ENCODE results near the gene SLC6A1.

Gene SLC6A1

DNA sequence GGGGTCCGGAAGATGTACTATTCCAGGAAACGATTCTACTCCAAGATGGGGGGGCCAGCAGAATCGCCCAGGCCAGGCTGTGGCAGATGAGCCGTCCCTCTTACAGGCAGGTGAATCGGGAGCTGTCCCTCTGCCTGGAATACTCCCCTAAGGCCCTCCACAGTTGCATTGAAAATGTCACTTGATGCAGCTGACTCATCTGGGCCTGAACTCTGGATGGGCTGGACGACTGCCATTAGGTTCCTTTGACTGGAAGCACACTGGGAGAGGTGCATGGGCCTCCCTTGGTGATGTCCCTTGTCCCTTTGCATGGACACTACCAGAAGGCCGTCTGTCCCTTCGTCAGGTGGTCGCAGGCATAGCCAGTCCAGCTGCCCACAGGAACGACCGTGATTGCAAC, 92.1 kb downstream of the SLC6A1 start:
- TF ChIP-seq, protein P1, sequence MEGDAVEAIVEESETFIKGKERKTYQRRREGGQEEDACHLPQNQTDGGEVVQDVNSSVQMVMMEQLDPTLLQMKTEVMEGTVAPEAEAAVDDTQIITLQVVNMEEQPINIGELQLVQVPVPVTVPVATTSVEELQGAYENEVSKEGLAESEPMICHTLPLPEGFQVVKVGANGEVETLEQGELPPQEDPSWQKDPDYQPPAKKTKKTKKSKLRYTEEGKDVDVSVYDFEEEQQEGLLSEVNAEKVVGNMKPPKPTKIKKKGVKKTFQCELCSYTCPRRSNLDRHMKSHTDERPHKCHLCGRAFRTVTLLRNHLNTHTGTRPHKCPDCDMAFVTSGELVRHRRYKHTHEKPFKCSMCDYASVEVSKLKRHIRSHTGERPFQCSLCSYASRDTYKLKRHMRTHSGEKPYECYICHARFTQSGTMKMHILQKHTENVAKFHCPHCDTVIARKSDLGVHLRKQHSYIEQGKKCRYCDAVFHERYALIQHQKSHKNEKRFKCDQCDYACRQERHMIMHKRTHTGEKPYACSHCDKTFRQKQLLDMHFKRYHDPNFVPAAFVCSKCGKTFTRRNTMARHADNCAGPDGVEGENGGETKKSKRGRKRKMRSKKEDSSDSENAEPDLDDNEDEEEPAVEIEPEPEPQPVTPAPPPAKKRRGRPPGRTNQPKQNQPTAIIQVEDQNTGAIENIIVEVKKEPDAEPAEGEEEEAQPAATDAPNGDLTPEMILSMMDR (IDR thresholded peaks at IDR 0.05; ENCODE audit: low read length): no peak
- TF ChIP-seq EZH2 (optimal IDR thresholded peaks at IDR 0.05; ENCODE audit: low read depth, low read length) (no peak), EZH2phosphoT487 (IDR thresholded peaks at IDR 0.05; ENCODE audit: low read length) (no peak)

DNA sequence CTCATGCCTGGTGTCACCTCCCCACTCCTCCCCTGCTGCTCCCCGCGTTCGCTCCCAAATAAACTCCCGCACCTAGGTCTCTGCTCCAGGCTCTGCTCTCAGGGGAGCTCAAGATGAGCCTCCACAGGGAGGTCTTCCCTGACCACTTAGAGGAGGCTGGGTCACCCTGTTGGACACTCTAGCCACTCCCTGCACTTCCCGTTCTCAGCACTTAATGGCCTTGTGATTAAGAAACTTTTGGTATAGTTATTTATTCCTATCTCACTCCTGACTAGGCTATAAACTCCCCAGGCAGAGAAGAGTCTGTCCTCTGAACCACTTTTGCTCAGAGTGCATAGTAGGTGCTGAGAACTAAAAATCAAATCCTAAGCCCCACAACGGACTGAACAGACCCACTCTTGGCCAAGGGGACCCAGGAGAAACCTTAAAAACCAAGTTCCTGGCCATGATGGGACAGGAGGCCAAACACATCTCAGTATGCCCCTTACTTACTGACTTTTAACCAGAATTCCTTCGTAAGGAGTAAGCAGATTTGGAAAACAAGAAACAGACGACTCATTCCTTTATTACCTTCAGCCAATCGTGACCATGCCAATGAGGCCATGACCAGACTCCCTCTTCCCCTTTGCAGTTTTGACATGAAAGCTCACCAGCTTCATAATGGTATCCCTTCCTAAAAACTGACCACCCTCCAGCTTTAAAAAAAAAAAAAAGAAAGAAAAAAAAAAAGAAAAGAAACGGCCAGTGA, 92.7 kb downstream of the SLC6A1 start:
- no peak overlapping the region for H3K9ac ChIP-seq (ENCODE audit: low read length)
- H3K4me2 ChIP-seq (ENCODE audit: low read depth, low read length): no peak overlapping the region
- H3K9me2 ChIP-seq (replicated peaks; ENCODE audit: insufficient read depth, low read length): no peaks in the 10 kb centered on the region
- DNase-seq: no peak
- no peak overlapping the region for H2AFZ ChIP-seq (ENCODE audit: low read length)
- H3K4me1 ChIP-seq (ENCODE audit: low read length): no peaks in the 10 kb centered on the region
- TF ChIP-seq, protein P1 (IDR thresholded peaks at IDR 0.05; ENCODE audit: low read length): no peak
- no peak for TF ChIP-seq EZH2 (optimal IDR thresholded peaks at IDR 0.05; ENCODE audit: low read depth, low read length)
- TF ChIP-seq EZH2phosphoT487 (IDR thresholded peaks at IDR 0.05; ENCODE audit: low read length): no peak
- no peaks in the 10 kb centered on the region for H4K20me1 ChIP-seq (ENCODE audit: insufficient read depth, low read length)
- no peak overlapping the region for H3K27ac ChIP-seq (ENCODE audit: low read length)
- no peaks in the 10 kb centered on the region for H3F3A ChIP-seq (ENCODE audit: insufficient read depth, low read length)
- no peaks in the 10 kb centered on the region for H3K79me2 ChIP-seq (ENCODE audit: low read length)
- H3K36me3 ChIP-seq (replicated peaks; ENCODE audit: insufficient read depth, low read length): no peaks in the 10 kb centered on the region
- H3K4me3 ChIP-seq (ENCODE audit: low read length): no peak overlapping the region
- H3K27me3 ChIP-seq (replicated peaks; ENCODE audit: insufficient read depth, low read length): peaks cover 25% of the 10 kb centered on the region; the same call in 1 of the 2 replicates
- H3K9me3 ChIP-seq (replicated peaks; ENCODE audit: insufficient read depth, low read length): no peaks in the 10 kb centered on the region

More for the DNA sequence above, 92.1 kb downstream of the SLC6A1 start:
- Histone ChIP-seq H3K79me2 (ENCODE audit: low read length) (no peaks in the 10 kb centered on the region), H3K4me2 (ENCODE audit: low read depth, low read length) (no peak overlapping the region), H2AFZ (ENCODE audit: low read length) (no peak overlapping the region), H4K20me1 (ENCODE audit: insufficient read depth, low read length) (no peaks in the 10 kb centered on the region), H3K36me3 (replicated peaks; ENCODE audit: insufficient read depth, low read length) (no peaks in the 10 kb centered on the region), H3K9ac (ENCODE audit: low read length) (no peak overlapping the region), H3K27me3 (replicated peaks; ENCODE audit: insufficient read depth, low read length) (peaks cover 20% of the 10 kb centered on the region; the same call in 1 of the 2 replicates), H3K9me2 (replicated peaks; ENCODE audit: insufficient read depth, low read length) (no peaks in the 10 kb centered on the region), H3K9me3 (replicated peaks; ENCODE audit: insufficient read depth, low read length) (no peaks in the 10 kb centered on the region), H3K27ac (ENCODE audit: low read length) (no peak overlapping the region), H3F3A (ENCODE audit: insufficient read depth, low read length) (no peaks in the 10 kb centered on the region), H3K4me3 (ENCODE audit: low read length) (no peak overlapping the region), H3K4me1 (ENCODE audit: low read length) (no peaks in the 10 kb centered on the region)
- no peak for DNase-seq

DNA sequence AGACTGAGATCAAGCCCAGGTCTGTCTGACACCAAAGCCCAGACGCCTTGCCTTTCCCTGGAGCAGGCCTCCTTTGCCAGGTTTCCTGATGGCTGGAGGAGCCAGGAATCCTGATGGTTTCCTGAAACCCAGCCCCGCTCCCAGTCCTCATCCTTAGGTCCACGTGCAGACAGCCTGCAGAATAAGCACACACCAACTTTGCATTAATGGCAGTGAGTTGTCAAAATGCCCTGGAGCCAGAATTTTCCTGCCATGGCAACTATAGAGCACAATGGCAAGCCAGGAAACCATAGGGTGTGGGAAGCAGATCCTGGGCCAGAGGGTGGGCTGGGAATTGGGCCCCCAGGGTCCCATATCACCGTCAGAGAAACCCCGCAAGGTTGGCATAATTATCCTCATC, 94.3 kb downstream of the SLC6A1 start:
- no peak for DNase-seq

More for the DNA sequence above, 94.3 kb downstream of the SLC6A1 start:
- H3K4me2 ChIP-seq (ENCODE audit: low read depth, low read length): no peak overlapping the region
- no peaks in the 10 kb centered on the region for H3K9me3 ChIP-seq (replicated peaks; ENCODE audit: insufficient read depth, low read length)
- no peak overlapping the region for H2AFZ ChIP-seq (ENCODE audit: low read length)
- H4K20me1 ChIP-seq (ENCODE audit: insufficient read depth, low read length): no peaks in the 10 kb centered on the region
- H3K79me2 ChIP-seq (ENCODE audit: low read length): no peaks in the 10 kb centered on the region
- no peak overlapping the region for H3K9ac ChIP-seq (ENCODE audit: low read length)
- peaks cover 37% of the 10 kb centered on the region; the same call in 1 of the 2 replicates for H3K27me3 ChIP-seq (replicated peaks; ENCODE audit: insufficient read depth, low read length)
- H3K36me3 ChIP-seq (replicated peaks; ENCODE audit: insufficient read depth, low read length): no peaks in the 10 kb centered on the region
- no peaks in the 10 kb centered on the region for H3K9me2 ChIP-seq (replicated peaks; ENCODE audit: insufficient read depth, low read length)
- H3K27ac ChIP-seq (ENCODE audit: low read length): no peak overlapping the region
- no peak overlapping the region for H3K4me3 ChIP-seq (ENCODE audit: low read length)
- H3F3A ChIP-seq (ENCODE audit: insufficient read depth, low read length): no peaks in the 10 kb centered on the region
- TF ChIP-seq EZH2phosphoT487 (IDR thresholded peaks at IDR 0.05; ENCODE audit: low read length): no peak
- TF ChIP-seq, protein P1 (IDR thresholded peaks at IDR 0.05; ENCODE audit: low read length): no peak
- no peak for TF ChIP-seq EZH2 (optimal IDR thresholded peaks at IDR 0.05; ENCODE audit: low read depth, low read length)
- H3K4me1 ChIP-seq (ENCODE audit: low read length): no peaks in the 10 kb centered on the region
